GM12875 (cell line): ENCODE results near the gene GPR162.

Source experiments
- H3K4me3 ChIP-seq: one replicate; pipeline ENCODE4 v1.5.1; 2011; ENCODE audit warnings: low read depth, low read length, control low read depth
- TF ChIP-seq, protein P1 (sequence below): IDR thresholded peaks from 2 replicates; pipeline ENCODE4 v1.5.1; 2011; ENCODE audit warnings: low read depth, mild to moderate bottlenecking, control low read depth, inconsistent platforms, low read length, moderate library complexity, borderline replicate concordance; ENCODE audit not compliant: insufficient read depth

The GPR162 gene

DNA sequence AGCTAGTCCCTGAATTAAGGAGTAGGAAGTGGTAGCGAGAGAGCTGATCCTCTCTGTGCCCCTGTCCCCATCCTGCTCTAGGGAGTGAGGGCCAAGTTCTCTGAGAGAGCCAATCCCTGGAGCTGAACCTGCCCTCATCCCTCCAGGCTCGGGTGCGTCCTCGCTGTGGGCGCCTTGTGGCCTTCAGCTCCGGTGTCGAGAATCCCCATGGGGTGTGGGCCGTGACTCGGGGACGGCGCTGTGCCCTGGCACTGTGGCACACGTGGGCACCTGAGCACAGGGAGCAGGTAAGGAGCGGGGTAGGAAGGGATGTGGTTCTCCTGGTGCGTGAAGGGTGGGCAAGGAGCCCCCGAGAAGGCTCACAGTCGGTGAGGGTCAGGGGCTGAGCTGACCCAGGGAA, 17.2 kb downstream of the GPR162 start:
- H3K4me3 ChIP-seq: no peak overlapping the region
- TF ChIP-seq, protein P1, sequence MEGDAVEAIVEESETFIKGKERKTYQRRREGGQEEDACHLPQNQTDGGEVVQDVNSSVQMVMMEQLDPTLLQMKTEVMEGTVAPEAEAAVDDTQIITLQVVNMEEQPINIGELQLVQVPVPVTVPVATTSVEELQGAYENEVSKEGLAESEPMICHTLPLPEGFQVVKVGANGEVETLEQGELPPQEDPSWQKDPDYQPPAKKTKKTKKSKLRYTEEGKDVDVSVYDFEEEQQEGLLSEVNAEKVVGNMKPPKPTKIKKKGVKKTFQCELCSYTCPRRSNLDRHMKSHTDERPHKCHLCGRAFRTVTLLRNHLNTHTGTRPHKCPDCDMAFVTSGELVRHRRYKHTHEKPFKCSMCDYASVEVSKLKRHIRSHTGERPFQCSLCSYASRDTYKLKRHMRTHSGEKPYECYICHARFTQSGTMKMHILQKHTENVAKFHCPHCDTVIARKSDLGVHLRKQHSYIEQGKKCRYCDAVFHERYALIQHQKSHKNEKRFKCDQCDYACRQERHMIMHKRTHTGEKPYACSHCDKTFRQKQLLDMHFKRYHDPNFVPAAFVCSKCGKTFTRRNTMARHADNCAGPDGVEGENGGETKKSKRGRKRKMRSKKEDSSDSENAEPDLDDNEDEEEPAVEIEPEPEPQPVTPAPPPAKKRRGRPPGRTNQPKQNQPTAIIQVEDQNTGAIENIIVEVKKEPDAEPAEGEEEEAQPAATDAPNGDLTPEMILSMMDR: no peak

DNA sequence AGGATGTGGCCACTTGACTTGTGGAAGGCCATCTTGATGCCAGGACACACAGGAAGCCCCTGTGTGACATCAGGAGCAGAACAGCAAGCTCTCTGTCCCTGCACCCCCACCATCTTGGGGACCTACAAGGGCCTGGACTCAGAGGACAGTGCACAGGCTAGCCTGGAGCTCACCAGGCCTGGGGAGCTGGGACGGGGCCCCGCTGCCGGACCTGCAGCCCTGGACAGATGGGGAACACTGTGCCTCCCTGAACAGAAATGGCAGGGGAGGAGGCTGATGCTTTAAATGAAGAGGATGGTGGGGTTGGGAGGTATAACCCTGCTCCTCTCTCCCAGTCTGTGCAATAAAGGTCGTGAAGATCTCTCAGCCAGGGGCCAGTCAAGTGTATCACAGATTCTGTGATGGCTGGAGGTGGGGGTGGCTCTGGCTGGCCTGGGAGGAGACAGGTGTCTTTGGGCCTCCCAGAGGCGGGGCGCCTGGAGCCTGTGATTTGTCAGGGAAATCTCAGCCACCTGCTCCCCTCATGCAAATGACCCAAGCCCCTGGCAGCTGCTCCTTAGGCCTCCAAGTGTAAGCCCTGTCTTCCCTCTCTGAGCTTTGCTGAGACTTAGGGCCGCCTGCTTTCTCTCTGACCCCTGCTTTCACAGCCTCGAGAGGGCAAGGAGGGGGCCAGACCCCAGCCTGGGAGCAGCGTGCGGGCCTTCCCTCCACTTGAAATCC, 18.0 kb downstream of the GPR162 start:
- no peak overlapping the region for H3K4me3 ChIP-seq
- TF ChIP-seq, protein P1: no peak

DNA sequence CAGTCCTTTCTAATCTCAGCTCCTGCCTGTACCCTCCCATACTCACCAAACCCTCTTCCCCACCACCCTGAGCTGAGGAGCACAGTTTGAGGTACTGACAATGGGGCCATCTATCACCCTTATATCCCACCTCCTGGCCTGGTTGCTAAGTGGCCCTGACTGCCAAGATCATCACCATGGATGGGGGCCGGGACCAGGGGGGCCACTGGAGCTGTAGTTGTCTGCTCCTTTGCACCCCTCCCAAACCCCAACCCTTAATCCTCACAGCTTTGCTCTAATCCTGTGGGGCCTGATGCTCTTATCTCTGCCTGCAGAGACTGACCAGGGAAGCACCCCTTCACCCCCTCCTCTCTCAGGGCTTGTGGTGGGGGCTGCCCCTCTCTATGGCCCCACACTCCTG, 18.7 kb downstream of the GPR162 start:
- TF ChIP-seq, protein P1: no peak
- no peak overlapping the region for H3K4me3 ChIP-seq

DNA sequence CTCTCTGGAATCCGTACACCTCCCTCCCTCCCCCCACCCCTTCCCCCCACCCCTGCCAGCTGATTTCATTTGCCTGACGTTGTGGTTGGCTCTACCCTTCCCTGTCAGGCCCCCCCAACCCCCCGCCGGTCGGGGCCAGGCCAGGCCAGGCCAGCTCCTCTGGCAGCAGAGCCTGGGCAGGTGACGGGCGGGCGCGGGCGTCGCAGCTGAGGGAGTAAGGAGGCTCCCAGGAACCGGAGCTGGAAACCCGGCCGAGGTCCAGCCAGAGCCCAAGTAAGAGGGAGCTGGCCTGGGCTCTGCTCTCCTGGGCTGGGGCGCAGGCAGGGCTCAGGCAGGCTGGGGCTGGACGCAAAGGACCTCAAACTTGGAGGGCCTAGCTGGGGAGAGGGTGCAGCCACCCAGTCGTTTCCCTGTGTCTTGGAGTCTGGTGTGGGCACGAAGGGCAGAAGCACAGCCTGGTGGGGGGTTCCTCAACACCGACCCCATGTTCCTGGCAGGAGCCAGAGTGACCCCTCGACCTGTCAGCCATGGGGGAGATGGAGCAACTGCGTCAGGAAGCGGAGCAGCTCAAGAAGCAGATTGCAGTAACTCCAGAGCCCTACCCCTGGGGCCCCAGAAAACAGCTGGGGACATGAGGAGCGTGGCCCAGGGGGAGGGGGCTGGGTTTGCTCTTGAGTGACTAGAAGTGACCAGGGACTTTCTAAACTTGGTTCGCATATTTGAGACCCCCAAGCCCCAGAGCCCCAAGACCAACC, 19.3 kb downstream of the GPR162 start, which contains the start of gene GNB3:
Gene GNB3 (plus strand): TSS at position 165 of the 755 bp plus-strand sequence. CDS start 363 bp downstream, at position 528.
- TF ChIP-seq, protein P1: no peak
- H3K4me3 ChIP-seq: no peak within 1 kb of the TSS

DNA sequence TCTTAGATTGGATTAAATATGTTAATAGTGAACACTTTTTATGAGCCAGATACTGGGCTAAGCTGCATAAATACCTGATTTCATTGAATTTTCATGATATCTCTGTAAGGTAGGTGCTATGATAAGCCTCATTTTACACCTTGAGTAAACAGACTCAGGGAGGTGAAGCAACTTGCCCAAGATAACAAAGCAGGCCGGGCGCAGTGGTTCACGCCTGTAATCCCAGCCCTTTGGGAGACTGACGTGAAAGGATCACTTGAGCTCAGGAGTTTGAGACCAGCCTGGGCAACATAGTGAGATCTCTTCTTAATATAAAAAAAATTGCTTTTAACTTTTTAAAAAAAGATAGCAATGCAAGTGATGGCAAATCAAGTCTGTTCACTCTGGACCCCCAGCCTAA, 20.5 kb downstream of the GPR162 start:
- TF ChIP-seq, protein P1: no peak
- no peak overlapping the region for H3K4me3 ChIP-seq

DNA sequence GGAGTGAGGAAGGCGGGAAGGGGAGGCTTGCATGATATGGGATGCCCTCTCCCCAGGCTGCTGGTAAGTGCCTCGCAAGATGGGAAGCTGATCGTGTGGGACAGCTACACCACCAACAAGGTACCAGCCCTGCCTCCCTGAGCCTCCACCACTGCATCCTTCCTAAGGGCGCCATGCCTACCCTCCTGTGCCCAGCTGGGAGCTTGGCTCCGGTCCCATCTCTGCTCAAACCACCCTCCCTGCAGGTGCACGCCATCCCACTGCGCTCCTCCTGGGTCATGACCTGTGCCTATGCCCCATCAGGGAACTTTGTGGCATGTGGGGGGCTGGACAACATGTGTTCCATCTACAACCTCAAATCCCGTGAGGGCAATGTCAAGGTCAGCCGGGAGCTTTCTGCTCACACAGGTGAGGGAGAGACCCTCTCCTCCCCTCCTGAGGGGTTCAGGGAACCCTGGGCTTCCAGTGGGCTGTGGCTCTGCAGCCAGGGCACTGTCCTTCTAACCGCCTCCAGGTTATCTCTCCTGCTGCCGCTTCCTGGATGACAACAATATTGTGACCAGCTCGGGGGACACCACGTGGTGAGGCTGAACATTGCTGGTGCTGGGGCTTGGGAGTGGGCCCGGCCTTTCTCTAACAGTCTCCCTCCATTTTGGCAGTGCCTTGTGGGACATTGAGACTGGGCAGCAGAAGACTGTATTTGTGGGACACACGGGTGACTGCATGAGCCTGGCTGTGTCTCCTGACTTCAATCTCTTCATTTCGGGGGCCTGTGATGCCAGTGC, 21.7 kb downstream of the GPR162 start:
- TF ChIP-seq, protein P1: no peak
- H3K4me3 ChIP-seq: no peak overlapping the region
